GM19035 (cell line): ENCODE data around the gene MAML3.

Experiments used
- ATAC-seq: cut with Tn5 transposase; IDR thresholded peaks from one replicate; pipeline ENCODE4 v1.9.1; 2021; ENCODE audit not compliant: unreplicated experiment

The MAML3 gene

DNA sequence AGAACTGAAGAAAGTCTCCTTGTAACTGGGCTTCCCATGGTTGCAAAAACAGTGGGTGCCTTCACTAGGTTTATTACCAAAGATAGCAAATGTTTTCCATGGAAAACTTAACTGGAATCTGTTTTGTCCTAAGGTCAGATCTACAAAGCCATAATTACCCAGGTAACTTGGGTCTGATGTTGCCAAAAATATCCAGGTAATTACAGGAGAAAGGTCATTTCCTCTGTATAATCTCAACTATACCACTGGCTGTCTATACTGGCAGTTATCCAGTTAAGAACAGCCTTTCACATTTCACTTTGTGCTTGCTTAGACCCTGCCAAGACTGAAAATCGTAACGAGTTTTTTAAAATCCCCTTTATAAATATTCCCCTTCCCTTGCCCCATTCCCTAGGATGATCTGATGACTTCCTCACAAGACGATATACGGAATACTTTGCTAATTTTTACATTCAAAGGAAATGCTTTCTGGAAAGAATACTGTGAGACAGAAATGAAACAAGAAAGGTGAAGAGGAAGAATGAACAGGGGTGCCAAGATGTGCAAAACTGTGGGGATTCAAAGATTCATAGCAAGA is 105.5 kb downstream of the MAML3 start:
- no peak for ATAC-seq

DNA sequence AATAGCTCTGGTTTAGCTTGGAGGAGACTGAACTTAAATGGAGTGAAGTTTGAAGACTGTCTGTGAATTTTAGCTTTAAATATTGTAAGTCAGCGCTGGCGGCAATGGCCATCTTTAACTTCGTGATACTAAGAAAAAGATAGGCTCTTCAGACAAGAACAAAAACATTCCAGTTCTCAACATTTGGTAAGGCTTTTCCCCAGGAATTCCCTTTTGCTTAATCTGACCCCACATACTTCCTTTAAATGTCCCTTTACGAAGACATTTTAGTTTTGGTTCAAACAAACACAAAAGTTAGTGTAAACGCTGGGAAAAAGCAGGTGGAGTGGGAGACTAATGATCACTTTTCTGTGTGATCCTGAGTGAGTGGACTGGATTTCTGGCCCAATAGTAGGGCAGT is 106.2 kb downstream of the MAML3 start:
- no peak for ATAC-seq

DNA sequence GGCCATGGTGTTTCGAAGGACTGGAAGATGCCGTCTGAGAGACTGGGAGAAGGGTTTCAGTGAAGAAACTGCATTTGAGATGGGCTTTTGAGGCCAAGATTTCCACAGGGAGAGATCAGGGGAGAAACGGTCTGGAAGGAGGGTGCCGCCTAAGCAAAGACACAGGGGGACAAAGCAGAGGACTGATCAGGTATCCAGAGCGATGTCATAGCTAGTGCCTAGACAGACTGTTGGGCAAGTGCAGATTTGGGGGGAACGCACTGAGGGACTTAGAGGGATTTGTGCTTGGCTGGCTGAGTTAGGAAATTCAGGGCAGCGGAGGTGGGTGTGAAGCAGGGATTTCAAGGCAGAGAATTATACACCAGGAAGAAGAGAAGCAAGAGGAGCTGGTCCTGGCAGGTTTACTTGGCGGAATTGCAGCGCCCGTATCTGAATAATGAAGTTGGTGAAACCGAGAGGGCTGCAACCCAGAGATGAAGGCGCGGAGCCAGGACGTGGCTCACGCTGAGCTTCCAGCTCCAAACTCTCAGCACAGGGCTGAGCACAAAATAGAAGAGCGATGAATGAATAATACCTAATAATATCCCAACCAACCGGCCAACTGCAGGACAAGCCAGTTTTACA is 106.9 kb downstream of the MAML3 start:
- ATAC-seq: no peak

DNA sequence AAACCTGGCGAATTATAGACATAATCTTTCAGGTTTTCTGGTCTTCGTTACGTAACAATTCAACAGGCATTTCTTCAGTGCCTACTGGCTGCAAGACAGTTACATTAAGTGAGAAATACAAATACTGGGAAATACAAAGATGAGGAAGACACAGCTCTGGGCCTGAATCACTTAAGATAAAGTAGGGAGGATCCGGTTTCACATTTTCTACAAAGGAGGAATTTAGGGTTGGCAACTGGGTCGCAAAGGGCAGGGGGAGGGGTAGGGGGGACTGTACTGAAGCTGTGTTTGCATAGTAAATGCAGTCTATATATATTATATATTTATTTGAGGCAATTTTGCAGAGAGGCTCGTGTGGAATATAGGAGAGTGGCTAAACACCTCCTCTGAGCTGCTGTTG is 107.4 kb downstream of the MAML3 start:
- no peak for ATAC-seq

DNA sequence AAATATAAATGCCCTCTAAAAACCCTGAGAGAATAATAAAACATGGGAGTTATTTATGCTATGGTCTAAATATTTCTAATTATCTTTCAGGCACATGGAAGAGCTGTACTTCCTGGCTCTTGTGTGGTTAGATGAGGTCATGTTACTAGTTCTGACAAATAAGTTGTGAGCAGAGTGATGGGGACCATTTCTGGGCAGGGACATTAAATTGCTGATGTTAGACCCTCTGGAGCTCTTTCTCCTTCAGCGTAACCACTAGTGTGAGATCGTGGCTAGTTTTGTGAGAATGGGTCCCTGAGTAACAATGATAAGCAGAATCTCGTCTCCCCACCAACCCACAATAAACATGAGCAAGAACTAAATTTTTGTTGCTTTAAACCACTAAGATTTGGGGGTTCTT is 108.0 kb downstream of the MAML3 start:
- no peak for ATAC-seq

DNA sequence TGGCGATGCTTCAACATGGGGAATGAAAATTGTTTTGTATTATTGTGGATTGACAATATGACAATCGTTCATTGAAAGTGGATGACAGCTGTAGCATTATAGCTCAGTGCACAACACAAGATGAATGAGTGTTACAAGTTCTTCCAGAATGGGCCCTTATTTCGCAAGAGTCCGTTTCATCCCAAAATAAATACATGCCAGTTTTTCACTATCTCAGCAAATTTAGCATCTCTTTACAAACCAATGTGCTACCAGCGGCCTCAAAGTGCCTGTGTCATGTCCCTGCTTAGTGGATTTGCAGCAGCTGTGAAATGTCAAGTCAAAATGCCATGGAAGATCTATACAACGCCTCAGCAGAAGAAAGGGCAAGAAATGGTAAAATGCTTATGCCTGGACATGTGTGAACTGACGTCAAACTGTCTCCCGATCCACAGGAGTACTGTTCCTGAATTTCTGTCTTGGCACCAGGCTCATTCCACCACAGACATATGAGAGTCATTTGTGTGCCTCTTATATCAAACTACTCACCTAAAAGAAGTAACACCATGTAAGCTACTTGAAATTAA is 109.6 kb downstream of the MAML3 start:
- ATAC-seq: no peak

DNA sequence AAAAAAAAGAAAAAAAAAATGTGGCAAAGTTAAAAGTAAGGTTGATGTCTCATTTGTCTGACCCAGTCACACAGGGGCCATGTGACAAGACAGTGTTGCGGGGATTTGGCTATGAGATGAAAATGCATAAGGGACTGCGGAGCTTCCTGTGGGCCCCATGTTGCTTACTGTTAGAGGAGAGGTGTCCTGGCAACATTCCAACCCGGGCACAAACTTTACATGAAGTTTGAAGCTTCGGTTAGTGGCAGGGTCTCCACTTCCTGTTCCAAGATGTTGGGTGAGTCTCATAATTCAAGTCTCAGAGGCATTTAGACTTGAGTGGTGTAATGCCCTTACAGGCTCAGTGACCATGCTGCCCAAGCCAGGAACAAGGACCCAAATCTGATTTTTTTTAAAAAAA is 111.3 kb downstream of the MAML3 start:
- no peak for ATAC-seq

DNA sequence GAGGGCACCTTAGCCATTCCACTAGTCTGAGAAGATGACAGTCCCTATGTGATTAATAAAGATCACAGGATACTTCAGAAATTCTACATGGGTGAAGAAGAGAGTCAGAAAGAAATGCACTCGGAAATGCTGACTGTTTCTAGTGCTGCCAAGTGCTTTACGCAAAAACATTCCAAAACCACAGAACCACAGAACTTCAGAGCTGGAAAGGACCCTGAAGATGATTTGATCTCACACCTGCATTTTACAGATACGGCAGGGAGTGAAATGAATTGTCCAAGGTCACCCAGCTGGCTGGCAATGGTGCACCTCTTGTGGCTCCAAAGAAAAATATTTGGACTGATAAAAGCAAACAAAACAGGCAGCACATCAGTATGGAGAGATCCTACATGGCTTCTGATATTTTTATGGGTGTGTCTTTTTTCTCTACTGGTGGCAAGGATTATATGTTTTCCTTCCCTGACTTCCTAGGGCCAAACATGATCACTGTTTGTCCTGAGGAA is 115.9 kb downstream of the MAML3 start:
- ATAC-seq: no peak

DNA sequence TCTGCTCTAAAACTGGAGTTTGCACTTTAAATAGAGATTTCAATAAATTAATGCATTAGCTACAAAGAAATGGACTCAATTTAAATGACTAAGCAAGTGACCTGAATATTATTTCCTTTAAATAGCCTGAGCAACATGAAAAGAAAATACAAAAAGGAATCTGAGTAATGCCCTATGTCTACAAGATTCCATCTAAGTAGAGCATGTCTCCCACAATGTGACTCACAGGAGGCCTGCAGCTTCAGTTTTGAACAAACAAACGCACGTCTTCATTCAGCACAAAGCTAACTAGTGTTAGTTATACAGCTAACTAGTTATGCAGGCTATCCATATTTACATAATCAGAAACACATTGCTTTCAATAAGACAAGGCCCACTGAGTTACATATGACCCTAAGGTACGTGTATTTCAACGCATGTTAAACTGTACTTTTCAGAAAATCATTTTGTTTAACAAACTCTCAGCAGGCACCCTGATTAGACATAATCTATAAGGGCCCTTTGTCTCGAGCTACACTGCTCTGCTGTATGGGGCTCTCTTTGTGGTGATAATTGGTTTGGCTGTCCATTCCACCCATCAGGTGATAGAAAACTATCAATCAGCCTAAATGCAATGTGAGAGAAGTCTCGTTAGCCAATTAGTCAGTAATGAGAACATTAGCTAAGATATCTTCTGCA is 116.5 kb downstream of the MAML3 start:
- no peak for ATAC-seq

DNA sequence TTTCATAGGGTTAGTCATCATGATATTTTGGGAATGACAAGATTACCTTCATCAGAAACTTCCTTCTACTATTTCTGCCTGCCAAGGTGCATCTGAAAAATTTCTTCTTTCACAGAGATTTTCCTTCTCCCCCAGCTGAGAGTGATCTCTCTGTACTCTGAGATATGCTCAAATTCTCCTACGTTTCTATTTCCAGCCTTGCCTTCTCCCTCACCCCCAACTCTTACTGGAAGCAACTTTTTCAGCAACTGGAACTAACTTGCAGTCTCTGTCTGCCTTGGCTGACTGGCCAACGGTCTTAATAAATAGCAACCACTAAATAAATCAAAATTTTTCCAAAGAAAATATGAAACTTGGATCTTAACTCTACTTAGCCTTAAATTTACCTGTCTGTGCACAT is 122.3 kb downstream of the MAML3 start:
- no peak for ATAC-seq

DNA sequence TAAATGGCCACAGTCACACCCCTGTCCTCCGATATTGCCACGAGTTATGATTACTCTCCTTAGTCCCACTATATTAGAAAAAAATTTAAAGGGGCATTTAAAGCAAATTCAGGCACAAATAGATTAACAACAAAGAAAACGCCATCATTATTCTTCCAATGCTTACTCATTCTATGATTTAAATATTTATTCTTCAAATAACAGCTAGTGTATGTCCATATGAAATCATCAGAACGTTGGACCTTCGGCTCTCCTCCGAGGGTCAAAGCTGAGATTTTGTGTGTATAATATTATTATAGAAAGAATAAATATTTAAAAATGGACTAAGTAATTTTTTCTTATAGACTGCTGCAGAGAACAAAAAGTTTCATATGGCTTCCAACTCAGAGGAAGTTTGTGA is 122.9 kb downstream of the MAML3 start:
- ATAC-seq: no peak

DNA sequence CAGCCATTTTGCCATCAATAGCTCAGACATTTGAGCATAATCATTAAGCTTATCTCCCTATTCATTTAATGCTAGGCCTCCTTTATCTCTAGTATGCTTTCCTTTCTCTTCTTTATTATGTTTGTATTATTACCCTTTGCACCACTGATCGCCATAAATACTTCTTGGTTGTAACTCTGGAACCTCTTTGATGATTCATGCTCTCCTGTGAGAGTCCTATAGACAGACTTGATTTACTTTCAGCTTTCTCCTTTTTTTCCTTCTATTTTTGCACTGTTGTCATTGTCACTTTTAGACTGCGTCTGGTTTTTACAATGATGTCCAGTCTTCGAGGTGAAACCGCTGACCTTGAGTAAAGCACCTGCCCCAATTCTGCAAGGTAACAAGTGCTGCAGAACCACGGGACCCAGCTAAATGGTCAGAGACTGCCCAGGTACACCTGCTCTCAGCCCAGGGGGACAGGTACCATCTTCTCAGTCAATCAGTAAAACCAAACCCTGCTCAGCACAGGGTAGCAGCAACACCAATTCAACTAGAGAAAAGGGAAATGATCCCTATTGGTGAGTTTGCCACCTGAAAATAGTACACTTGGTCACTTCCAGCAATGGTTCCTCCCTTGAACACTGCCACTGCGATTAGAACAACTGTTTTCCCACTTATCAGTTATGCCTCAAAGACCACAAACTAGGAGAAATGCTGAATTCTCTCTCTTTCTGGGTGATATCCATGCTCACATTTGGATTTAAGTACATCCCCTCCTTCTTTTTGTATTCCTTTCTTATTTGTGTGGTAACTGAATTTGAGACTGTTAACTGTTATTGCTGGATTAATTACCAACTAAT is 125.1 kb downstream of the MAML3 start:
- ATAC-seq: no peak

DNA sequence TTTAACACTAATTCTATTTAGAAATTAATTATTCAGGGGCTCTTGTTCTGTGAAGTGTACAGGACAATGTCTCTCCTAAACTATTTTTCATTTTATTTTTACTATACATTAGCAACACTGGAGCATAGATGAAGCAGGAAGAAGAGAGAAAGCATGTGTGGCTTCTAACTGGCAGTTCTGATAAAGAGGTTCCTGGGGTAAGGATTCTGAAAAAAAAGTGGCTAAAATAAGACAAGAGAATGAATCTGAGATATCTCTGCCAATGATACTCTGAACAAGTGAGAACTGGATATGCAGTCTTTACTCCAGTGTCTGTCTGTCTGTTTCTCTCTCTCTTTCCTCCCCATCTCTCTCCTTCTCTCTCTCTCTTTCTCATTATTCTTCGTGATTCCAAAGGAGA is 125.9 kb downstream of the MAML3 start:
- no peak for ATAC-seq

DNA sequence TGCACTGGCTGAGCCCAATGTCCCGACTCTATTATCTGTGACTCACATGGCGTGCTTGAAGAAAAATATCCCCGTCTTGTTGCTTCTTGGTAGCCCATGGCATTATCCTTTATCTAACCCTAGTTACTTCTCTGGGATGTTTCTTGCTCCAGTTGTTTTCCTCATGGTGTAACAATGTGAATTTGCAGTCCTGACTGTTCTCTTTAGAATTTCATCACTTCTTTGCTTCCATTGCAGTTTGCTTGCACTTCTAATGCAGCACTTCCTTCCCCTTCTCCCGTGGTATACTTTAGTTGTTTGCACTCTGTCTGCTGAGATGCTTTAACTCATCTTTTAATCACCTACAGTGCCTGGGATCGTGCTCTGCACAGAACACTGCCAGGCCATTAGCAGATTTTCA is 126.9 kb downstream of the MAML3 start:
- no peak for ATAC-seq

DNA sequence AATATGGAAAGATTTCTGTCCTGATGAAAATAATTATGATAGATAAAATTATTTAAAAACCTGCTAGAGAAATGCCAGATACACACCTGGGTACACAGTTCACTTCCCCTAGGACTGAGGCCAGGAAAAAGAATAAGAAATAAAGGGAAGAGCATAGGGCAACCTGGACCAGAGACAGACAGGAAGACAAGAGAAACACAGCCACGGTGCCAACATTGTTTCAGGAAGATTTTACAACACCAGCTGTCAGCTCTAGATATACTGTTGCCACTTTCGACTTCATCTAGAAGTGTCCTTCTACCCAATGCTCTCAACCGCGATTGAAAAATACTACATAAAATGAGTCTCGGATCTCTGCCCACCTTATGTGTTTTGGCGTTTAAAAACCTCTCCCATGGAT is 128.5 kb downstream of the MAML3 start:
- ATAC-seq: no peak

DNA sequence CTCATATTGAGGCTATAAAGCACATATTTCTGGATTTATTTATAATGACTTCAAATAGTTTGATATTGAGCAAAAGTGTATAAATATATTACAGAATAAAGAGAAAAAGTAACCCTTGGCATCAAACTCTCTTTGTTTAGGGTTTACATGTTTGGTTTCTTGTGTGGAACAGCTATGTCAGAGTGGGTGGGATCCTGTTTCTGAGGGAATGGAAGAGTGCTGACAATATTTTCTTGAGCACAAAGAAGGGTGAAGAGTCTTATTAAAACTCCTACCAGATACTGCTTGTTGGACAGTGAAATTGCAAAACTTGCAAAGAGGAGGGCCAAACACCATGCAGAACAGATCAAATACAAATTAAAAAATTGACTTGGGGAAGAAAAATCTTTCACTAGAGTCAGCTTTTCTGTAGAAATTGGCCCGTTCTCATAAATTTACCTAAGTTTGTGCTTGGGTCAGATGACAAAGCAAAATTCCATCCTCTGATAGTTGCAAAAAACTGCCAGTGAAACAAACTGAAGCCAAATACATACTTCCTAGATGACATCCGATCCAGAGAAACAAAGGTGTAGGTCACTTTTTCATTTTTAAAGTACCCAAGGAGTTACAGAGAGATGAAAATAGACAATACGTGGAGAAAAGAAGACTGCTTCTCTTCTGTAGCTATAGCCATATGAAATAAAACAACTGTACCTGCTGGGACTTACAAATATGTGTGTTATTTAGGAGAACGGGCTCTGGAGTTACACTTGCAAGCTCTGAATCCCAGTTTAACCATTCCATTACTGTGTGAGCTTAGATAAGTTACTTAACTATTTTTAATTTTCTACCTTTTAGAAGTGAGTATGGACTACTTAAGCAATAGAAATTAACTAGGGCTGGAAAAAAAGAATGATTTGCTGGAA is 133.3 kb downstream of the MAML3 start:
- ATAC-seq: no peak

DNA sequence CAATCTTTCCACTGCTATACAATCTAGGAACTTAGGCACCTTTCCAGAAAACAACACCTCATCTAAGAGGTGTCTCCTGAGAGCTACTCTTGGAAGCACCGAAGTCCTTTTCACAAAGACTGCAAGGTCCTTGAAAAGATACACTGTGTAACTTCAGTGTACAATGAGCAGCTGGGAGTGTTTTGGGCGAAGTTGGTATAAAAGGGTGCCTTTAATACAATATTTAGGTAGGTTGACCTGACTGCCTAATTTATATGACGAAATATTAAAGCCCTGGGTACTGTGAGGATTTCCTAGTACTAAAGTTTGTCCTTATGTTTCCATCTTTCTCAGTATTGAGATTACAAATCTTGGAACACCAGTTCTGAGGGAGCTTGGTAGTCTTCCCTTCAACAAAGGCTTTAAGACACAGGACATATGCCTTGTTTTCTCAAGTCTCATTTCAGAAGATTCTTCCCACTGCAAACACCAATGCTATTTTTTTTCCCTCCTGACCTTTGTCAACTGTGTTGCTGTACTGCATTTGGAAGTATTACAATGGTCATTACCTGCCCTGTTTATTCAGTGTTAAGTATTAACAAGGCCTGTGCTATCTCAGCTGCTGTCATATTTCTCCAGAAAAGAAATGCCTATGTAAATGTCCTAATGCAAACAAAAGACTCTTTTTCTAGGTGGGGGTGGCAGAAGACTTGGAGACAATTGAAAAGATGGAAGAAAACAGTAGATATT is 134.2 kb downstream of the MAML3 start:
- no peak for ATAC-seq

DNA sequence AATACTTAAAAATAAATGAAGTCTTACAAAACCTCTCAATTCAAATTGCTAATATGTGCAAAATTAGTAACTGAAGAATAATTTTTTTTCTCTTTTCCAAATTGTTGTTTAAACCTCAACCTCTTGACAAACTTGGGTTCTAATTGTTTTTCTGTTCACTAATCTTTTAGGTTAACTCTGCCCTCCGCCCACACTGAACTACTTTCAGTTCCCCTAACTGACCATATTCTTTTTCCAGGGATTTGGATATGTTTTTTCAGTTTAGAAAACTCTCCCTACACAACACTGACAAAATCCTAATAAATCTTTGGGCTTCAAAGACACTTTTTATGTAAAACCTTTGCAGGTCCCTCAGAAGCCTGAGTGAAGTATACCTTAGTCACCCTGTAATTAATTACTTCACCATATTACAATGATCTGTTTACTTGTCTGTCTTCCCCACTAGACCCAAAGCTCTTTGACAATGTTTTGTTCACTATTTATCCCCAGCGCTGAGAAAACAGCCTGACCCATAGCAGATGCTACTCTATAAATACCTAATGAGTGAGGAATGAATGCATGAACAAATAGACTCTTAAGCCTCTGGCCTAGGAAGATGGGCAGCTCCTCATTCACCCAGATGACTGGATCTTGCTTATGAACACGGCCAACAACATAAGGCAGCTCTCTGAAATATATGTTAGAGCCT is 134.9 kb downstream of the MAML3 start:
- ATAC-seq: no peak

DNA sequence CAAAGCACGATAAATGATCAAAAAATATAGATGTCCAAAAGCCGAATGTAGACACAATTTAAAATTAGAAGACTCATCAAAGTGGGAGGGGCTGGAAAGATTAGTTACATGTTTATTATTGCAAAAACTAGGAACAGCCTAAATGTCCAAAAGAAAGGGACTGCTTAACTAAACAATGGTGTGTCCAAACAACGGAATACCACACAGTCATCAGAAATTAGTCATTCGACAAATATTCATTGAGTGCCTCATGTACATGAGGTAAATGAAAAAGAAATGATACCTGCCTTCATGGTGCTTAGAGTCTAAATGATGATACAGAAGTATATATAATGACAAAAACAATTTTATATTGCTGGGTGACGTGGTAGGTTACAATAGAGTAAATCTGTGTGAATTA is 139.7 kb downstream of the MAML3 start:
- ATAC-seq: no peak
